ENCODE data around the gene PCDHA8. TPM values are rescaled to one million over a fixed set of nuclear protein-coding genes. Genes with fewer than 3 reads are reported as not detected.
A peak's percentile ranks its signal among the peaks of the same experiment; 100 is the strongest.
"Not testable (repeated sequence)": the region's sequence is repeated elsewhere in the genome, so short reads cannot be mapped to it uniquely, and the experiment has no call there.

The PCDHA8 gene
- total and polyA plus RNA-seq, 9 of the 15 experiments (the other 6 are each of a cell fraction or from before 2014, with no cell fraction given): not detected

DNA sequence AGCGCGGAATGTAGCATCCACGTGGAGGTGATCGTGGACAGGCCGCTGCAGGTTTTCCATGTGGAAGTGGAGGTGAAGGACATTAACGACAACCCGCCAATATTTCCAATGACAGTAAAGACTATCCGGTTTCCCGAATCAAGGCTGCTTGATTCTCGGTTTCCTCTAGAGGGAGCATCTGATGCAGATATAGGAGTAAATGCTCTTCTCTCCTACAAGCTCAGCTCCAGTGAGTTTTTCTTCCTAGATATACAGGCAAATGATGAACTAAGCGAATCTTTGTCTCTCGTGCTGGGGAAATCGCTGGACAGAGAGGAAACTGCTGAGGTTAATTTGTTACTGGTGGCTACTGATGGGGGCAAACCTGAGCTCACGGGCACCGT is 45.7 kb upstream of the PCDHA8 start:
- DNase-seq (ENCODE audit: extremely low read depth in 1 of 4, low spot score in 3 of 4) (peak in 2 of 4 experiments; percentile 9 to 13), ATAC-seq (peak; percentile 74), FAIRE-seq (no peak)
- ChIA-PET POLR2A (interaction anchor here (0.6 kb wide), 1 partner anchor 52 kb away, joined by 3 read pairs; no protein-coding TSS in a partner anchor), CTCF (ENCODE audit: low intra/inter-chr PET ratio) (no interaction called here)
- no peak overlapping the region for H3K4me2 ChIP-seq (ENCODE audit: insufficient read depth, low read length)
- intact Hi-C loops (cut with micrococcal nuclease): no loop called here
- no peaks in the 10 kb centered on the region for H3K36me3 ChIP-seq (ENCODE audit: control insufficient read depth, insufficient read depth, low read length)
- H3K4me1 ChIP-seq (replicated peaks in 1 of 2; ENCODE audit: control insufficient read depth in 2 of 2, insufficient read depth in 2 of 2, low read length in 2 of 2): no peaks in the 10 kb centered on the region; a peak in 1 of 5 replicates
- no peaks in the 10 kb centered on the region for H3K9me3 ChIP-seq (replicated peaks; ENCODE audit: control insufficient read depth, insufficient read depth, low read depth, low read length)
- H2AFZ ChIP-seq (ENCODE audit: low read depth, low read length): 0 out of 2 replicates have a peak overlapping the region, but pooled peaks have one; percentile 26
- in situ Hi-C loops (cut with MboI): no loop called here
- BruUV-seq (replicated peaks): no TSS peak
- no peaks in the 10 kb centered on the region for H4K20me1 ChIP-seq (replicated peaks; ENCODE audit: control insufficient read depth, insufficient read depth, low read length)
- no peaks in the 10 kb centered on the region for H3K79me2 ChIP-seq (ENCODE audit: control insufficient read depth, insufficient read depth, low read length)
- H3K9me1 ChIP-seq (ENCODE audit: control insufficient read depth, insufficient read depth, low read length): no peaks in the 10 kb centered on the region
- TF ChIP-seq, protein P1, sequence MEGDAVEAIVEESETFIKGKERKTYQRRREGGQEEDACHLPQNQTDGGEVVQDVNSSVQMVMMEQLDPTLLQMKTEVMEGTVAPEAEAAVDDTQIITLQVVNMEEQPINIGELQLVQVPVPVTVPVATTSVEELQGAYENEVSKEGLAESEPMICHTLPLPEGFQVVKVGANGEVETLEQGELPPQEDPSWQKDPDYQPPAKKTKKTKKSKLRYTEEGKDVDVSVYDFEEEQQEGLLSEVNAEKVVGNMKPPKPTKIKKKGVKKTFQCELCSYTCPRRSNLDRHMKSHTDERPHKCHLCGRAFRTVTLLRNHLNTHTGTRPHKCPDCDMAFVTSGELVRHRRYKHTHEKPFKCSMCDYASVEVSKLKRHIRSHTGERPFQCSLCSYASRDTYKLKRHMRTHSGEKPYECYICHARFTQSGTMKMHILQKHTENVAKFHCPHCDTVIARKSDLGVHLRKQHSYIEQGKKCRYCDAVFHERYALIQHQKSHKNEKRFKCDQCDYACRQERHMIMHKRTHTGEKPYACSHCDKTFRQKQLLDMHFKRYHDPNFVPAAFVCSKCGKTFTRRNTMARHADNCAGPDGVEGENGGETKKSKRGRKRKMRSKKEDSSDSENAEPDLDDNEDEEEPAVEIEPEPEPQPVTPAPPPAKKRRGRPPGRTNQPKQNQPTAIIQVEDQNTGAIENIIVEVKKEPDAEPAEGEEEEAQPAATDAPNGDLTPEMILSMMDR (IDR thresholded peaks at IDR 0.05 in 2 of 3, conservative IDR thresholded peaks at IDR 0.05 in 1 of 3; ENCODE audit: insufficient read depth in 2 of 3, low read depth in 1 of 3, low read length in 3 of 3): peak in 1 of 3 experiments; percentile 21; a peak in 1 of 6 replicates
- TF ChIP-seq RBFOX2 (IDR thresholded peaks at IDR 0.05; ENCODE audit: low read depth, low read length): no peak
- 13% methylated on average over 15 of the region's 15 CpGs for WGBS (ENCODE audit: insufficient coverage, low coverage, missing lambda C conversion rate)
- H3K27ac ChIP-seq (ENCODE audit: extremely low read depth, low read depth, low read length): no peak overlapping the region
- no peak overlapping the region for H3K9ac ChIP-seq (ENCODE audit: insufficient read depth in 1 of 2, low read depth in 2 of 2, low read length in 2 of 2)
- no peaks in the 10 kb centered on the region for H3K27me3 ChIP-seq (ENCODE audit: control insufficient read depth in 2 of 2, insufficient read depth in 2 of 2, low read length in 2 of 2)
- H3K4me3 ChIP-seq: no peak overlapping the region

DNA sequence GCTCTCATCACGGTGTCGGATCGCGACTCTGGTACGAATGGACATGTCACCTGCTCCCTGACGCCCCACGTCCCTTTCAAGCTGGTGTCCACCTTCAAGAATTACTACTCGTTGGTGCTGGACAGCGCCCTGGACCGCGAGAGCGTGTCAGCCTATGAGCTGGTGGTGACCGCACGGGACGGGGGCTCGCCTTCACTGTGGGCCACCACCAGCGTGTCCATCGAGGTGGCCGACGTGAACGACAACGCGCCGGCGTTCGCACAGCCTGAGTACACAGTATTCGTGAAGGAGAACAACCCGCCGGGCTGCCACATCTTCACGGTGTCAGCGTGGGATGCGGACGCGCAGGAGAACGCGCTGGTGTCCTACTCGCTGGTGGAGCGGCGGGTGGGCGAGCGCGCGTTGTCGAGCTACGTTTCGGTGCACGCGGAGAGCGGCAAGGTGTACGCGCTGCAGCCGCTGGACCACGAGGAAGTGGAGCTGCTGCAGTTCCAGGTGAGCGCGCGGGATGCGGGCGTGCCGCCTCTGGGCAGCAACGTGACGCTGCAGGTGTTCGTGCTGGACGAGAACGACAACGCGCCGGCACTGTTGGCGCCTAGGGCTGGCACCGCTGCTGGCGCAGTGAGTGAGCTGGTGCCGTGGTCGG is 44.8 kb upstream of the PCDHA8 start:
- H3K27me3 ChIP-seq (ENCODE audit: control insufficient read depth in 2 of 2, insufficient read depth in 2 of 2, low read length in 2 of 2); H3K79me2 ChIP-seq (ENCODE audit: control insufficient read depth, insufficient read depth, low read length); H2AFZ ChIP-seq (ENCODE audit: low read depth, low read length); CTCF ChIA-PET (ENCODE audit: low intra/inter-chr PET ratio); BruUV-seq (replicated peaks); POLR2A ChIA-PET; H3K4me1 ChIP-seq (replicated peaks in 1 of 2; ENCODE audit: control insufficient read depth in 2 of 2, insufficient read depth in 2 of 2, low read length in 2 of 2); H3K9me3 ChIP-seq (replicated peaks; ENCODE audit: control insufficient read depth, insufficient read depth, low read depth, low read length); in situ Hi-C loops (cut with MboI); ATAC-seq; H3K36me3 ChIP-seq (ENCODE audit: control insufficient read depth, insufficient read depth, low read length); H3K4me2 ChIP-seq (ENCODE audit: insufficient read depth, low read length); intact Hi-C loops (cut with micrococcal nuclease); DNase-seq (ENCODE audit: extremely low read depth in 1 of 4, low spot score in 3 of 4); FAIRE-seq; H3K4me3 ChIP-seq; H3K27ac ChIP-seq (ENCODE audit: extremely low read depth, low read depth, low read length); H4K20me1 ChIP-seq (replicated peaks; ENCODE audit: control insufficient read depth, insufficient read depth, low read length); H3K9me1 ChIP-seq (ENCODE audit: control insufficient read depth, insufficient read depth, low read length); H3K9ac ChIP-seq (ENCODE audit: insufficient read depth in 1 of 2, low read depth in 2 of 2, low read length in 2 of 2): not testable (repeated sequence)
- WGBS (ENCODE audit: insufficient coverage, low coverage, missing lambda C conversion rate): 23% methylated on average over 58 of the region's 72 CpGs
